WTC11 (cell line): ENCODE data around the gene TTC28.

Source experiments
- CBFB ChIP-seq: sonication (generic); formaldehyde crosslinking; IDR thresholded peaks from 2 replicates; pipeline ENCODE4 v1.8.1; 2022; ENCODE audit warnings: mild to moderate bottlenecking, low read depth, missing genetic modification reagents
- CREB1 ChIP-seq: sonication (generic); formaldehyde crosslinking; IDR thresholded peaks from 2 replicates; pipeline ENCODE4 v1.8.0; 2023; ENCODE audit warnings: mild to moderate bottlenecking, missing genetic modification reagents
- CTCF ChIP-seq: fragments of 200-600 bp; IDR thresholded peaks from 2 replicates; pipeline ENCODE4 v1.8.0; 2022; ENCODE audit warnings: antibody characterized with exemption
- ETV6 ChIP-seq: sonication (generic); formaldehyde crosslinking; IDR thresholded peaks from 2 replicates; pipeline ENCODE4 v1.8.1; 2022; ENCODE audit warnings: mild to moderate bottlenecking, missing genetic modification reagents
- HMGXB4 ChIP-seq: sonication (generic); formaldehyde crosslinking; IDR thresholded peaks from 2 replicates; pipeline ENCODE4 v1.8.1; 2023; ENCODE audit warnings: mild to moderate bottlenecking, moderate library complexity, missing genetic modification reagents
- NR2C2 ChIP-seq: sonication (generic); formaldehyde crosslinking; IDR thresholded peaks from 2 replicates; pipeline ENCODE4 v1.8.0; 2022; ENCODE audit warnings: mild to moderate bottlenecking, missing genetic modification reagents
- NR3C1 ChIP-seq: sonication (generic); formaldehyde crosslinking; conservative IDR thresholded peaks from 2 replicates; pipeline ENCODE4 v1.8.1; 2023; ENCODE audit warnings: low read depth, mild to moderate bottlenecking, missing genetic modification reagents
- RELA ChIP-seq: sonication (generic); formaldehyde crosslinking; IDR thresholded peaks from 2 replicates; pipeline ENCODE4 v1.8.1; 2022; ENCODE audit warnings: missing genetic modification reagents, mild to moderate bottlenecking, borderline replicate concordance
- TCF7 ChIP-seq: sonication (generic); formaldehyde crosslinking; IDR thresholded peaks from 2 replicates; pipeline ENCODE4 v1.8.0; 2022; ENCODE audit warnings: mild to moderate bottlenecking, low read depth, missing genetic modification reagents, moderate library complexity
- USF2 ChIP-seq: sonication (generic); formaldehyde crosslinking; IDR thresholded peaks from 2 replicates; pipeline ENCODE4 v1.8.1; 2023; ENCODE audit warnings: mild to moderate bottlenecking, missing genetic modification reagents, moderate library complexity
- ZBTB21 ChIP-seq: sonication (generic); formaldehyde crosslinking; IDR thresholded peaks from 2 replicates; pipeline ENCODE4 v1.8.1; 2023; ENCODE audit warnings: mild to moderate bottlenecking, missing genetic modification reagents, borderline replicate concordance
- TF ChIP-seq, protein P1 (sequence below): sonication (generic); formaldehyde crosslinking; IDR thresholded peaks from 2 replicates; pipeline ENCODE4 v1.8.0; 2022; ENCODE audit warnings: mild to moderate bottlenecking, missing genetic modification reagents
- TF ChIP-seq, protein P2 (sequence below): sonication (generic); formaldehyde crosslinking; IDR thresholded peaks from 2 replicates; pipeline ENCODE4 v1.8.0; 2022; ENCODE audit warnings: mild to moderate bottlenecking, missing genetic modification reagents
- TF ChIP-seq, protein P3 (sequence below): sonication (generic); formaldehyde crosslinking; IDR thresholded peaks from 2 replicates; pipeline ENCODE4 v1.8.0; 2022; ENCODE audit warnings: missing genetic modification reagents

DNA sequence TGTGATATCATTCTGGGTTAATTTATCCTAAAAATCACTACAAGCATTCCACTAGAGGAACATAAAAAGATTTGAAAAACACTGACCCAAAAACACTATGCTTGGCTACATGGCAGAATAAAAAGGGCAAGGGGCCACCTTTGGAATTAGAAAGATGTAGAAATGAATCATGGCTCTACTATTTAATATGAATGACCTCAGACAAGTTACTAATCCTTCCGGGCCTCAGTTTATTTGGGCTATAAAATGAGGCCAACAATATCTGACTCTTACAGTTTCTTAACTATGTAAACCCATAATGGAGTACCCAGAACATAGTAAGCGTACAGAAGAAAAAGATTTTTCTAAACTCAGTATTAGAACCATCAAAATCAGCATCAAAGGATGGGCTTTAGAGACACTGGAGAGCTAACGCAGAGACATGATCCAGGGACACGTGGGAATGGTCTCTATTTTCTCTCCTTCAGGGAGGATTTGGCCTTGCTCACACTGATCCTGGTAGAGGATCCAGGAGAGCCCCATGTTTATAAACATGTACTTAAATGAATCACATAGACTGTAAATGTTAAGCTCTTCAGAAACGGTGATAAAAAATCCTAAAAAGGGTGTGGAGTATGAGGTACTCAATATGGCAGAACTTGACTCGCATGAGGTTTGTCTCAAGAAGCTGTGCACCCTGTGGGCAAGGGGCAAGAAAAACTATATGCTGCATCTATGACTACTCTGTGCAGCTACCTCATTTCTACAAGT, 472.2 kb downstream of the TTC28 start:
- TF ChIP-seq CTCF, result no peak
- TF ChIP-seq ETV6 (CRISPR knock-in tag), result no peak
- TF ChIP-seq, protein P1, sequence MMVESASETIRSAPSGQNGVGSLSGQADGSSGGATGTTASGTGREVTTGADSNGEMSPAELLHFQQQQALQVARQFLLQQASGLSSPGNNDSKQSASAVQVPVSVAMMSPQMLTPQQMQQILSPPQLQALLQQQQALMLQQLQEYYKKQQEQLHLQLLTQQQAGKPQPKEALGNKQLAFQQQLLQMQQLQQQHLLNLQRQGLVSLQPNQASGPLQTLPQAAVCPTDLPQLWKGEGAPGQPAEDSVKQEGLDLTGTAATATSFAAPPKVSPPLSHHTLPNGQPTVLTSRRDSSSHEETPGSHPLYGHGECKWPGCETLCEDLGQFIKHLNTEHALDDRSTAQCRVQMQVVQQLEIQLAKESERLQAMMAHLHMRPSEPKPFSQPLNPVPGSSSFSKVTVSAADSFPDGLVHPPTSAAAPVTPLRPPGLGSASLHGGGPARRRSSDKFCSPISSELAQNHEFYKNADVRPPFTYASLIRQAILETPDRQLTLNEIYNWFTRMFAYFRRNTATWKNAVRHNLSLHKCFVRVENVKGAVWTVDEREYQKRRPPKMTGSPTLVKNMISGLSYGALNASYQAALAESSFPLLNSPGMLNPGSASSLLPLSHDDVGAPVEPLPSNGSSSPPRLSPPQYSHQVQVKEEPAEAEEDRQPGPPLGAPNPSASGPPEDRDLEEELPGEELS, result no peak
- TF ChIP-seq HMGXB4 (CRISPR knock-in tag), result no peak
- no peak for TF ChIP-seq ZBTB21 (CRISPR knock-in tag)
- TF ChIP-seq, protein P2, sequence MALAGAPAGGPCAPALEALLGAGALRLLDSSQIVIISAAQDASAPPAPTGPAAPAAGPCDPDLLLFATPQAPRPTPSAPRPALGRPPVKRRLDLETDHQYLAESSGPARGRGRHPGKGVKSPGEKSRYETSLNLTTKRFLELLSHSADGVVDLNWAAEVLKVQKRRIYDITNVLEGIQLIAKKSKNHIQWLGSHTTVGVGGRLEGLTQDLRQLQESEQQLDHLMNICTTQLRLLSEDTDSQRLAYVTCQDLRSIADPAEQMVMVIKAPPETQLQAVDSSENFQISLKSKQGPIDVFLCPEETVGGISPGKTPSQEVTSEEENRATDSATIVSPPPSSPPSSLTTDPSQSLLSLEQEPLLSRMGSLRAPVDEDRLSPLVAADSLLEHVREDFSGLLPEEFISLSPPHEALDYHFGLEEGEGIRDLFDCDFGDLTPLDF (CRISPR knock-in tag), result no peak
- no peak for TF ChIP-seq TCF7 (CRISPR knock-in tag)
- no peak for TF ChIP-seq NR3C1 (CRISPR knock-in tag)
- TF ChIP-seq CREB1 (CRISPR knock-in tag), result no peak
- TF ChIP-seq USF2 (CRISPR knock-in tag), result no peak
- TF ChIP-seq, protein P3, sequence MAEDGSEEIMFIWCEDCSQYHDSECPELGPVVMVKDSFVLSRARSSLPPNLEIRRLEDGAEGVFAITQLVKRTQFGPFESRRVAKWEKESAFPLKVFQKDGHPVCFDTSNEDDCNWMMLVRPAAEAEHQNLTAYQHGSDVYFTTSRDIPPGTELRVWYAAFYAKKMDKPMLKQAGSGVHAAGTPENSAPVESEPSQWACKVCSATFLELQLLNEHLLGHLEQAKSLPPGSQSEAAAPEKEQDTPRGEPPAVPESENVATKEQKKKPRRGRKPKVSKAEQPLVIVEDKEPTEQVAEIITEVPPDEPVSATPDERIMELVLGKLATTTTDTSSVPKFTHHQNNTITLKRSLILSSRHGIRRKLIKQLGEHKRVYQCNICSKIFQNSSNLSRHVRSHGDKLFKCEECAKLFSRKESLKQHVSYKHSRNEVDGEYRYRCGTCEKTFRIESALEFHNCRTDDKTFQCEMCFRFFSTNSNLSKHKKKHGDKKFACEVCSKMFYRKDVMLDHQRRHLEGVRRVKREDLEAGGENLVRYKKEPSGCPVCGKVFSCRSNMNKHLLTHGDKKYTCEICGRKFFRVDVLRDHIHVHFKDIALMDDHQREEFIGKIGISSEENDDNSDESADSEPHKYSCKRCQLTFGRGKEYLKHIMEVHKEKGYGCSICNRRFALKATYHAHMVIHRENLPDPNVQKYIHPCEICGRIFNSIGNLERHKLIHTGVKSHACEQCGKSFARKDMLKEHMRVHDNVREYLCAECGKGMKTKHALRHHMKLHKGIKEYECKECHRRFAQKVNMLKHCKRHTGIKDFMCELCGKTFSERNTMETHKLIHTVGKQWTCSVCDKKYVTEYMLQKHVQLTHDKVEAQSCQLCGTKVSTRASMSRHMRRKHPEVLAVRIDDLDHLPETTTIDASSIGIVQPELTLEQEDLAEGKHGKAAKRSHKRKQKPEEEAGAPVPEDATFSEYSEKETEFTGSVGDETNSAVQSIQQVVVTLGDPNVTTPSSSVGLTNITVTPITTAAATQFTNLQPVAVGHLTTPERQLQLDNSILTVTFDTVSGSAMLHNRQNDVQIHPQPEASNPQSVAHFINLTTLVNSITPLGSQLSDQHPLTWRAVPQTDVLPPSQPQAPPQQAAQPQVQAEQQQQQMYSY, result no peak
- TF ChIP-seq CBFB (CRISPR knock-in tag), result no peak
- no peak for TF ChIP-seq RELA (CRISPR knock-in tag)
- TF ChIP-seq NR2C2 (CRISPR knock-in tag), result no peak
